NCI-H1092 (cell line): Measurements from ENCODE around the gene UNC119B.

Experiments used
- DNase-seq: peaks from one replicate; lab custom pipeline; 2025; lab: John Stamatoyannopoulos, UW

UNC119B gene

GRCh38 chr12:120739821-120740613, 29.8 kb downstream of the UNC119B start:
- no peak for DNase-seq

- no peak for DNase-seq
Observed at GRCh38 chr12:120740871-120741270, 30.6 kb downstream of the UNC119B start.

GRCh38 chr12:120741476-120742421, 31.5 kb downstream of the UNC119B start:
- DNase-seq: no peak

- no peak for DNase-seq
Observed at GRCh38 chr12:120744922-120745493, 34.8 kb downstream of the UNC119B start.

- DNase-seq: no peak
Observed at GRCh38 chr12:120748242-120748641, 38.0 kb downstream of the UNC119B start.

- DNase-seq: no peak
Observed at GRCh38 chr12:120749256-120749655, 39.0 kb downstream of the UNC119B start.

- DNase-seq: no peak
Observed at GRCh38 chr12:120750806-120751205, 40.5 kb downstream of the UNC119B start.

- no peak for DNase-seq
Observed at GRCh38 chr12:120751389-120751788, 41.1 kb downstream of the UNC119B start.

GRCh38 chr12:120754792-120755191, 44.5 kb downstream of the UNC119B start:
- no peak for DNase-seq

- DNase-seq: no peak
Observed at GRCh38 chr12:120755269-120755668, 45.0 kb downstream of the UNC119B start.

GRCh38 chr12:120757226-120757742, 47.0 kb downstream of the UNC119B start:
- no peak for DNase-seq

GRCh38 chr12:120757949-120758348, 47.7 kb downstream of the UNC119B start:
- no peak for DNase-seq

- no peak for DNase-seq
Observed at GRCh38 chr12:120758798-120759590, 48.7 kb downstream of the UNC119B start.

GRCh38 chr12:120759591-120760348, 49.5 kb downstream of the UNC119B start:
- peak; percentile 62 for DNase-seq

GRCh38 chr12:120760349-120761254, 50.3 kb downstream of the UNC119B start:
- no peak for DNase-seq

GRCh38 chr12:120761519-120761934, 51.3 kb downstream of the UNC119B start:
- DNase-seq: no peak

GRCh38 chr12:120762086-120762485, 51.8 kb downstream of the UNC119B start:
- DNase-seq: no peak

GRCh38 chr12:120763250-120763649, 53.0 kb downstream of the UNC119B start:
- DNase-seq: no peak

GRCh38 chr12:120764816-120765215, 54.6 kb downstream of the UNC119B start:
- DNase-seq: no peak

- no peak for DNase-seq
Observed at GRCh38 chr12:120766566-120766965, 56.3 kb downstream of the UNC119B start.
